ENCODE measurements around the gene SLC41A2. TPM values are rescaled to one million over a fixed set of nuclear protein-coding genes. Genes with fewer than 3 reads are reported as not detected.

The SLC41A2 gene
- total and polyA plus RNA-seq, 4 donors: 7.7 to 235 (median 25.2) TPM

DNA sequence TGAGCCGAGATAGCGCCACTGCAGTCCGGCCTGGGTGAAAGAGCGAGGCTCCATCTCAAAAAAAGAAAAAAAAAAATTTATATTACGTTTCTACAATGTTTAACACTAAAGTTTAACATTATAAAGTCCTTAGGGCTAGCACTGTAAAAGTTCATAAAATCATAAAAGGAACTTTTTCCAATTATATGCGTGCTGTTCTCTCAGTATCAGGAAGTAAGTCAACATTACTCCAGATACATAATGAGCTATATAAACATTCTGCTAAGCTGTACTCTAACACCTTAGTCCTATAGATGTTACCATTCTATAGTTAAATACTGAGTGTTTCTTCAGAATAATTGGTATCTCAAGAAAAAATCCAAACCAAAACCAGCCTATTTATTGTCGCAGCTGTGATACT, 32.6 kb downstream of the SLC41A2 start:
- TF ChIP-seq, protein P1, sequence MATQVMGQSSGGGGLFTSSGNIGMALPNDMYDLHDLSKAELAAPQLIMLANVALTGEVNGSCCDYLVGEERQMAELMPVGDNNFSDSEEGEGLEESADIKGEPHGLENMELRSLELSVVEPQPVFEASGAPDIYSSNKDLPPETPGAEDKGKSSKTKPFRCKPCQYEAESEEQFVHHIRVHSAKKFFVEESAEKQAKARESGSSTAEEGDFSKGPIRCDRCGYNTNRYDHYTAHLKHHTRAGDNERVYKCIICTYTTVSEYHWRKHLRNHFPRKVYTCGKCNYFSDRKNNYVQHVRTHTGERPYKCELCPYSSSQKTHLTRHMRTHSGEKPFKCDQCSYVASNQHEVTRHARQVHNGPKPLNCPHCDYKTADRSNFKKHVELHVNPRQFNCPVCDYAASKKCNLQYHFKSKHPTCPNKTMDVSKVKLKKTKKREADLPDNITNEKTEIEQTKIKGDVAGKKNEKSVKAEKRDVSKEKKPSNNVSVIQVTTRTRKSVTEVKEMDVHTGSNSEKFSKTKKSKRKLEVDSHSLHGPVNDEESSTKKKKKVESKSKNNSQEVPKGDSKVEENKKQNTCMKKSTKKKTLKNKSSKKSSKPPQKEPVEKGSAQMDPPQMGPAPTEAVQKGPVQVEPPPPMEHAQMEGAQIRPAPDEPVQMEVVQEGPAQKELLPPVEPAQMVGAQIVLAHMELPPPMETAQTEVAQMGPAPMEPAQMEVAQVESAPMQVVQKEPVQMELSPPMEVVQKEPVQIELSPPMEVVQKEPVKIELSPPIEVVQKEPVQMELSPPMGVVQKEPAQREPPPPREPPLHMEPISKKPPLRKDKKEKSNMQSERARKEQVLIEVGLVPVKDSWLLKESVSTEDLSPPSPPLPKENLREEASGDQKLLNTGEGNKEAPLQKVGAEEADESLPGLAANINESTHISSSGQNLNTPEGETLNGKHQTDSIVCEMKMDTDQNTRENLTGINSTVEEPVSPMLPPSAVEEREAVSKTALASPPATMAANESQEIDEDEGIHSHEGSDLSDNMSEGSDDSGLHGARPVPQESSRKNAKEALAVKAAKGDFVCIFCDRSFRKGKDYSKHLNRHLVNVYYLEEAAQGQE (IDR thresholded peaks at IDR 0.05): no peak
- no peak overlapping the region for H3K27ac ChIP-seq (ENCODE audit: low read depth in 1 of 2, low read length in 2 of 2)
- WGBS: 88% methylated on average over 7 of the region's 7 CpGs

DNA sequence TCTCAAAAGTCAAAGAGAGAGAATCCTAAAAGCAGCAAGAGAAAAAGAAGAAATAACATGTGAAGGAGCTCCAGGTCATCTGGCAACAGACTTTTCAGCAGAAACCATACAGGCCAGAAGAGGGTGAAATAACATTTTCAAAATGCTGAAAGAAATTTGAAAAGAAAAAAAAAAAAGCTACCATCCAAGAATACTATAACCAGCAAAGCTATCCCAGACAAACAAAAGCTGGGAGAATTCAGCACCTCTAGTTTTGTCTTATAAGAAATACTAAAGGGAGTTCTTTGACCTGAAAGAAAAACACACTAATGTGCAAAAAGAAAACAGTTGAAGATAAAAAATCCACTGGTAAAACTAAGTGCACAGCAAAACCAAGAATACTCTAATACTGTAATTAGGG, 36.8 kb downstream of the SLC41A2 start:
- no peak for DNase-seq (ENCODE audit: low spot score)
- no peaks in the 10 kb centered on the region for H3K9me3 ChIP-seq (ENCODE audit: control insufficient read depth in 4 of 4, low read length in 3 of 4)
- no peaks in the 10 kb centered on the region for H3K4me1 ChIP-seq (ENCODE audit: control insufficient read depth in 4 of 4, insufficient read depth in 4 of 4, low read length in 3 of 4)
- H3K36me3 ChIP-seq (ENCODE audit: control insufficient read depth in 4 of 4, insufficient read depth in 3 of 4, low read depth in 1 of 4, low read length in 3 of 4): peaks cover 0 to 6% (median 0%) of the 10 kb centered on the region in 4 donors
- no peaks in the 10 kb centered on the region for H3K27me3 ChIP-seq (ENCODE audit: control insufficient read depth in 4 of 4, insufficient read depth in 4 of 4, low read length in 3 of 4)
- H3K4me3 ChIP-seq (ENCODE audit: low read depth in 1 of 3, low read length in 3 of 3): no peak overlapping the region
- H3K9ac ChIP-seq (ENCODE audit: low read depth in 1 of 2, low read length in 2 of 2): no peak overlapping the region
- H3K27ac ChIP-seq (ENCODE audit: low read depth in 1 of 2, low read length in 2 of 2): no peak overlapping the region
- TF ChIP-seq, protein P2, sequence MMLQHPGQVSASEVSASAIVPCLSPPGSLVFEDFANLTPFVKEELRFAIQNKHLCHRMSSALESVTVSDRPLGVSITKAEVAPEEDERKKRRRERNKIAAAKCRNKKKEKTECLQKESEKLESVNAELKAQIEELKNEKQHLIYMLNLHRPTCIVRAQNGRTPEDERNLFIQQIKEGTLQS (IDR thresholded peaks at IDR 0.05): no peak
- no peak for TF ChIP-seq NR2F2 (IDR thresholded peaks at IDR 0.05)
- TF ChIP-seq, protein P3, sequence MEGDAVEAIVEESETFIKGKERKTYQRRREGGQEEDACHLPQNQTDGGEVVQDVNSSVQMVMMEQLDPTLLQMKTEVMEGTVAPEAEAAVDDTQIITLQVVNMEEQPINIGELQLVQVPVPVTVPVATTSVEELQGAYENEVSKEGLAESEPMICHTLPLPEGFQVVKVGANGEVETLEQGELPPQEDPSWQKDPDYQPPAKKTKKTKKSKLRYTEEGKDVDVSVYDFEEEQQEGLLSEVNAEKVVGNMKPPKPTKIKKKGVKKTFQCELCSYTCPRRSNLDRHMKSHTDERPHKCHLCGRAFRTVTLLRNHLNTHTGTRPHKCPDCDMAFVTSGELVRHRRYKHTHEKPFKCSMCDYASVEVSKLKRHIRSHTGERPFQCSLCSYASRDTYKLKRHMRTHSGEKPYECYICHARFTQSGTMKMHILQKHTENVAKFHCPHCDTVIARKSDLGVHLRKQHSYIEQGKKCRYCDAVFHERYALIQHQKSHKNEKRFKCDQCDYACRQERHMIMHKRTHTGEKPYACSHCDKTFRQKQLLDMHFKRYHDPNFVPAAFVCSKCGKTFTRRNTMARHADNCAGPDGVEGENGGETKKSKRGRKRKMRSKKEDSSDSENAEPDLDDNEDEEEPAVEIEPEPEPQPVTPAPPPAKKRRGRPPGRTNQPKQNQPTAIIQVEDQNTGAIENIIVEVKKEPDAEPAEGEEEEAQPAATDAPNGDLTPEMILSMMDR (IDR thresholded peaks at IDR 0.05; ENCODE audit: low read depth, low read length, missing input control): no peak
- no peak for TF ChIP-seq HNF4G (IDR thresholded peaks at IDR 0.05)
- TF ChIP-seq, protein P4, sequence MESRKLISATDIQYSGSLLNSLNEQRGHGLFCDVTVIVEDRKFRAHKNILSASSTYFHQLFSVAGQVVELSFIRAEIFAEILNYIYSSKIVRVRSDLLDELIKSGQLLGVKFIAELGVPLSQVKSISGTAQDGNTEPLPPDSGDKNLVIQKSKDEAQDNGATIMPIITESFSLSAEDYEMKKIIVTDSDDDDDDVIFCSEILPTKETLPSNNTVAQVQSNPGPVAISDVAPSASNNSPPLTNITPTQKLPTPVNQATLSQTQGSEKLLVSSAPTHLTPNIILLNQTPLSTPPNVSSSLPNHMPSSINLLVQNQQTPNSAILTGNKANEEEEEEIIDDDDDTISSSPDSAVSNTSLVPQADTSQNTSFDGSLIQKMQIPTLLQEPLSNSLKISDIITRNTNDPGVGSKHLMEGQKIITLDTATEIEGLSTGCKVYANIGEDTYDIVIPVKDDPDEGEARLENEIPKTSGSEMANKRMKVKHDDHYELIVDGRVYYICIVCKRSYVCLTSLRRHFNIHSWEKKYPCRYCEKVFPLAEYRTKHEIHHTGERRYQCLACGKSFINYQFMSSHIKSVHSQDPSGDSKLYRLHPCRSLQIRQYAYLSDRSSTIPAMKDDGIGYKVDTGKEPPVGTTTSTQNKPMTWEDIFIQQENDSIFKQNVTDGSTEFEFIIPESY (IDR thresholded peaks at IDR 0.05): no peak
- TF ChIP-seq SP1 (IDR thresholded peaks at IDR 0.05): no peak
- TF ChIP-seq TAF1 (conservative IDR thresholded peaks at IDR 0.05): no peak
- TF ChIP-seq, protein P1 (IDR thresholded peaks at IDR 0.05): no peak
- TF ChIP-seq EGR1 (IDR thresholded peaks at IDR 0.05; ENCODE audit: low read depth in 2 of 2): no peak
- no peak for TF ChIP-seq JUND (IDR thresholded peaks at IDR 0.05)
- TF ChIP-seq RAD21 (IDR thresholded peaks at IDR 0.05): no peak

More for the DNA sequence above, 32.6 kb downstream of the SLC41A2 start:
- H3K4me1 ChIP-seq (ENCODE audit: control insufficient read depth in 4 of 4, insufficient read depth in 4 of 4, low read length in 3 of 4): peaks cover 4 to 10% (median 6%) of the 10 kb centered on the region in 4 donors
- H3K36me3 ChIP-seq (ENCODE audit: control insufficient read depth in 4 of 4, insufficient read depth in 3 of 4, low read depth in 1 of 4, low read length in 3 of 4): peaks cover 0 to 8% (median 3%) of the 10 kb centered on the region in 4 donors
- no peak overlapping the region for H3K9ac ChIP-seq (ENCODE audit: low read depth in 1 of 2, low read length in 2 of 2)
- H3K27me3 ChIP-seq (ENCODE audit: control insufficient read depth in 4 of 4, insufficient read depth in 4 of 4, low read length in 3 of 4): no peaks in the 10 kb centered on the region
- no peak overlapping the region for H3K4me3 ChIP-seq (ENCODE audit: low read depth in 1 of 3, low read length in 3 of 3)
- H3K9me3 ChIP-seq (ENCODE audit: control insufficient read depth in 4 of 4, low read length in 3 of 4): no peaks in the 10 kb centered on the region
- DNase-seq (ENCODE audit: low spot score): no peak
